K562 (cell line): ENCODE results near the gene RNGTT. TPM values are rescaled to one million over a fixed set of nuclear protein-coding genes. Genes with fewer than 3 reads are reported as not detected.

Experiments
- ESRRB ChIP-seq: fragments of 250-450 bp; sonication (Bioruptor Pico); IDR thresholded peaks from 2 replicates; pipeline ENCODE4 v1.5.0; 2020; ENCODE audit warnings: mild to moderate bottlenecking, moderate library complexity, borderline replicate concordance
- GTF2F1 ChIP-seq: IDR thresholded peaks from 2 replicates; pipeline ENCODE4 v1.6.1; 2011; ENCODE audit warnings: low read depth, low read length, improper control_type of control experiment
- ILF3 ChIP-seq: fragments of 450-650 bp; IDR thresholded peaks from 2 replicates; pipeline ENCODE4 v1.6.1; 2018; ENCODE audit warnings: antibody characterized with exemption, mild to moderate bottlenecking, moderate library complexity, borderline replicate concordance
- RB1 ChIP-seq: fragments of 450-650 bp; IDR thresholded peaks from 2 replicates; pipeline ENCODE4 v1.6.1; 2017; ENCODE audit warnings: low read depth, mild to moderate bottlenecking
- TRIM25 ChIP-seq: fragments of 450-650 bp; IDR thresholded peaks from 2 replicates; pipeline ENCODE4 v1.7.0; 2016; ENCODE audit warnings: borderline replicate concordance
- ZNF146 ChIP-seq: IDR thresholded peaks from one replicate; pipeline ENCODE4 v1.6.1; 2018; ENCODE audit warnings: missing compliant biosample characterization; ENCODE audit not compliant: unreplicated experiment
- ZNF23 ChIP-seq: fragments of 250-450 bp; sonication (Bioruptor Pico); IDR thresholded peaks from 2 replicates; pipeline ENCODE4 v1.4.0; 2020; ENCODE audit warnings: mild to moderate bottlenecking
- ZNF512 ChIP-seq: IDR thresholded peaks from 2 replicates; pipeline ENCODE4 v1.6.1; 2016; ENCODE audit warnings: missing genetic modification characterization, missing compliant biosample characterization
- ZNF655 ChIP-seq: fragments of 250-450 bp; sonication (Bioruptor Pico); IDR thresholded peaks from 2 replicates; pipeline ENCODE4 v1.5.0; 2021
- polyA plus RNA-seq, 8 experiments: library from polyadenylated mRNA; depleted of rRNA in 4 of 8; stranded (reverse) in 5 of 8; unstranded in 3 of 8; fragments of >200 nt; fragmentation: Nextera tagmentation in 2 of 8; fragmentation: Illumina TruSeq in 1 of 8; extraction: Ambion mirVana in 2 of 8; extraction: Trizol in 1 of 8; gene quantifications; 2 replicates each; pipeline versions ENCODE4 v1.2.1 to v1.2.3, GENCODE V29; 2011 to 2014; ENCODE audit warnings: inconsistent platforms in 1 of 8, missing spikeins in 1 of 8
- total RNA-seq, 7 experiments: library from RNA; depleted of rRNA in 6 of 7; stranded (reverse); fragments of >200 nt in 6 of 7; fragmentation: Illumina TruSeq in 2 of 7; extraction: Trizol in 2 of 7; gene quantifications; 2 replicates each; pipeline versions ENCODE4 v1.2.1 to v1.2.3, GENCODE V29; 2011 to 2021; ENCODE audit warnings: low replicate concordance in 1 of 7

The RNGTT gene
- total and polyA plus RNA-seq, 9 of the 15 experiments (the other 6 are each of a cell fraction or from before 2014, with no cell fraction given) = 6.1 to 31.7 (median 19.5) TPM

GRCh38 chr6:88842320-88842719 is 121.1 kb downstream of the RNGTT start (continued):
- TF ChIP-seq TRIM25 = no peak
- TF ChIP-seq ZNF23 (CRISPR knock-in tag) = no peak
- no peak for TF ChIP-seq ESRRB (CRISPR knock-in tag)
- TF ChIP-seq GTF2F1 = no peak
- TF ChIP-seq RB1 = no peak
- TF ChIP-seq ILF3 = no peak
- no peak for TF ChIP-seq ZNF655 (CRISPR knock-in tag)
- no peak for TF ChIP-seq ZNF512 (tag)
- TF ChIP-seq ZNF146 = no peak
